Fibroblast of mammary gland (primary cell): ENCODE measurements around the gene RHBDL1.

Source experiments
- DNase-seq: peaks from one replicate; pipeline ENCODE4 v3.0.0-alpha.2; 2010; ENCODE audit warnings: low read depth
- H3K4me3 ChIP-seq: 2 replicates; pipeline ENCODE4 v1.5.1; 2011; ENCODE audit warnings: low read depth, mild to moderate bottlenecking, low read length, moderate library complexity; ENCODE audit not compliant: control insufficient read depth
- CTCF ChIP-seq: conservative IDR thresholded peaks from 2 replicates; pipeline ENCODE4 v1.5.1; 2011; ENCODE audit warnings: low read depth, low read length, inconsistent platforms; ENCODE audit not compliant: control insufficient read depth, insufficient read depth

The RHBDL1 gene

DNA sequence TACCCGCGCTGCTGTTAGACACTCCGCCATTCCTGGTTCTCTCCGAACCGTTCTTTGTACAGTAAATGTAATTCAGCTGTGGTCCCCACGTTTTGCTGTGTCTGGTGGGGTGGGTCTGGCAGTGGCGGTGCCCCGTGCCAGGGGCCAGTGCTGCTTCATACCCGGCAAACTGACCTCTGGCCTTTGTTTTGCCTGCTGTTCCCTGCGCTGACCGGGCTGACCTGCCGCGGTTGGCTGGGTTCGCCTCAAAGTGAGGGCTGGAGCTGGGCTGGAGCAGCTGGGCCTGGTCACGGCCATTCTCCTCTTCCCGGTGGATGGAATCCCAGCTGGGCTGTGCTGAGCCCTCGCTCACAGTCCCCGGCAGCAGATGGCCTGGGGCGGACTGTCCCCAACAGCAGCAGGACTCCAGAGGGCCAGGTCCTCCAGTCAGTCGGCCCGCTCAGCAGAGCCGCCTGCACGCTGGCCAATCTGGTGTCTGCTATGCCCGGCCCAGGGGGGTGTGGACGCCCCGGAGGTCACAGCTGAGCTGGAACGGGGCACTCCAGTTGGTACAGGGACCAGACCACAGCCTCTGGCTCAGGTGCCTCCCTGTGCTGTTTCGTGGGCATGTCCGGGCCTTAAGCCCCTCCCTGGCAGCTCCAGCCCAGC, 46.2 kb upstream of the RHBDL1 start:
- no peak overlapping the region for H3K4me3 ChIP-seq
- no peak for TF ChIP-seq CTCF
- DNase-seq, result no peak

DNA sequence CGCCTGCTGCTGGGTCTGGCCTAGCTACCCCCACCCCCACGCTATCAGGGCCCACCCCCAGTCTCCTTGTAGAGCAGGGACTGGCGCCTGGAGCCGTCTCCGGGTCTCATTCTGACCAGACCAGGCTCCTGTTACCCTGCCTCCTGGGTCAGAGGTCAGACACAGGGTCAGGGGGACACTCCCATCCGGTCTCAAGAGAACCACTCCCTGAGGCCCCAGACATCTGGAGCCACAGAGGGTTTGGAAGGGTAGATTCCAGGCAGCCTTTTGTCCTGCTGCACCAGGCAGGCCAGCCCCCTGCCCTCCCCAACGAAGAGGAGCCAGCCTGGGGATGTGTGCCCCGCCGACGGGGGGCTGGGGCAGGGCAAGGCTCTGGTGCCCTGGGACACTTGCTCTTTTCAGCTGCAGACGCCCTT, 45.6 kb upstream of the RHBDL1 start:
- TF ChIP-seq CTCF, result no peak
- DNase-seq, result no peak
- no peak overlapping the region for H3K4me3 ChIP-seq

- TF ChIP-seq CTCF, result no peak
- DNase-seq, result no peak
- H3K4me3 ChIP-seq, result no peak overlapping the region
These were observed 45.1 kb upstream of the RHBDL1 start for GRCh38 chr16:630249-630814.

DNA sequence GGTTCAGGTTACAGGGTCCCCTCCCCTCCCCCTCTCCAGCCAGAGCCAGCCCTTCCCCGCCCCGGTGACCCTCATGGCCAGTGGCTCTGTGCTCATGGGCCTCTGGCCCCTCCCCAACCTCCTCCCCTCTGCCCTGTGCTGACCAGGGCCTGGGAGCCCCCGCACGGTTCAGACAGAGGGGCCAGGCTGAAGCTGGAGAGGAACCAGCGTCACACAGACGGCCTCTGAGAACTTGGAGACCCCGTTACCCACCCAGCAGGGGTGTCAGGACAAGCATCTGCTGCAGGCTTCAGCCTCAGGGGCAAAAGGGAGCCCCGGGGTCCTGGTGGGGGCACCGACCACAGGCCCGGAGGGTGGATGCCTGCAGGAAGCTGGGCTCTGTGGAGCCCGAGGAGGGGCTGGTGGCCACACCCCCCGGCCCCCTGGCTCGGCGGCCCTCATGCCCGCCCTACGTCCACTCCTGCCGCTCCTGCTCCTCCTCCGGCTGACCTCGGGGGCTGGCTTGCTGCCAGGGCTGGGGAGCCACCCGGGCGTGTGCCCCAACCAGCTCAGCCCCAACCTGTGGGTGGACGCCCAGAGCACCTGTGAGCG, 44.6 kb upstream of the RHBDL1 start, which contains the start of gene WFIKKN1:
Gene WFIKKN1 (plus strand): TSS at position 171 of the 591 bp plus-strand sequence. CDS start 269 bp downstream, at position 440.
- no peak for DNase-seq
- no peak within 1 kb of the TSS for H3K4me3 ChIP-seq
- no peak for TF ChIP-seq CTCF

GRCh38 chr16:631808-632358, 43.6 kb upstream of the RHBDL1 start:
- DNase-seq, result no peak
- TF ChIP-seq CTCF, result no peak
- no peak overlapping the region for H3K4me3 ChIP-seq

DNA sequence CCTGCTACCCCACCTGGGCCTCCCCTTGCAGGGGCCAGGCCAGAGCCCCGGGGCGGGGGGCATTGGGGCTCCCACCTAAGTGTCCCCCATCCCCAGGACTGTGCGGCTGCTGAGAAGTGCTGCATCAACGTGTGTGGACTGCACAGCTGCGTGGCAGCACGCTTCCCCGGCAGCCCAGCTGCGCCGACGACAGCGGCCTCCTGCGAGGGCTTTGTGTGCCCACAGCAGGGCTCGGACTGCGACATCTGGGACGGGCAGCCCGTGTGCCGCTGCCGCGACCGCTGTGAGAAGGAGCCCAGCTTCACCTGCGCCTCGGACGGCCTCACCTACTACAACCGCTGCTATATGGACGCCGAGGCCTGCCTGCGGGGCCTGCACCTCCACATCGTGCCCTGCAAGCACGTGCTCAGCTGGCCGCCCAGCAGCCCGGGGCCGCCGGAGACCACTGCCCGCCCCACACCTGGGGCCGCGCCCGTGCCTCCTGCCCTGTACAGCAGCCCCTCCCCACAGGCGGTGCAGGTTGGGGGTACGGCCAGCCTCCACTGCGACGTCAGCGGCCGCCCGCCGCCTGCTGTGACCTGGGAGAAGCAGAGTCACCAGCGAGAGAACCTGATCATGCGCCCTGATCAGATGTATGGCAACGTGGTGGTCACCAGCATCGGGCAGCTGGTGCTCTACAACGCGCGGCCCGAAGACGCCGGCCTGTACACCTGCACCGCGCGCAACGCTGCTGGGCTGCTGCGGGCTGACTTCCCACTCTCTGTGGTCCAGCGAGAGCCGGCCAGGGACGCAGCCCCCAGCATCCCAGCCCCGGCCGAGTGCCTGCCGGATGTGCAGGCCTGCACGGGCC, 42.8 kb upstream of the RHBDL1 start:
- H3K4me3 ChIP-seq, result no peak overlapping the region
- no peak for TF ChIP-seq CTCF
- DNase-seq, result no peak
